Hepatocyte (in vitro differentiated cells): ENCODE data around the gene MLIP.

Source experiments
- EZH2 ChIP-seq: fragments of 200-600 bp; sonication (generic); IDR thresholded peaks from 2 replicates; pipeline ENCODE4 v1.6.1; 2016; ENCODE audit warnings: antibody characterized with exemption, mild to moderate bottlenecking, borderline replicate concordance
- TF ChIP-seq, protein P1 (sequence below): fragments of 200-600 bp; sonication (generic); IDR thresholded peaks from 2 replicates; pipeline ENCODE4 v1.5.1; 2016; ENCODE audit warnings: antibody characterized with exemption, mild to moderate bottlenecking; ENCODE audit not compliant: poor library complexity

DNA sequence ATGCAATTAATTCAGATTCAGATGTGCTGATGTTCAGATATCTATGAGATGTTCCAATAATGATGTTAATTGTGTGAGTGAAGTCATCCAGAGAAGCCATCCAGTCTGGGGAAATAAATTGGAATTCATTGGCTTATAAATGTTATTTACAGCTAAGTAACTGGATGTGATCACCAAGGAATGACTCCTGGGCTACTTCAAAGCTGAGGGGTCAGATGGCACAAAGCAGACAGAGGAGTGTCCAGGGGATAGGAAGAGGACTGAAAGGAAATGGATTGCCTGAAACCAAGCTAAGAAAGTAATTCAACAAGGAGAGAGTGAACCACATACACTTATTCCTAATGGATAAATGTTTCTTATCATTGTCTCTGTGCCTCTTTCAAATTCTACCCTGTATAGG lies 4.5 kb upstream of the MLIP start:
- TF ChIP-seq, protein P1, sequence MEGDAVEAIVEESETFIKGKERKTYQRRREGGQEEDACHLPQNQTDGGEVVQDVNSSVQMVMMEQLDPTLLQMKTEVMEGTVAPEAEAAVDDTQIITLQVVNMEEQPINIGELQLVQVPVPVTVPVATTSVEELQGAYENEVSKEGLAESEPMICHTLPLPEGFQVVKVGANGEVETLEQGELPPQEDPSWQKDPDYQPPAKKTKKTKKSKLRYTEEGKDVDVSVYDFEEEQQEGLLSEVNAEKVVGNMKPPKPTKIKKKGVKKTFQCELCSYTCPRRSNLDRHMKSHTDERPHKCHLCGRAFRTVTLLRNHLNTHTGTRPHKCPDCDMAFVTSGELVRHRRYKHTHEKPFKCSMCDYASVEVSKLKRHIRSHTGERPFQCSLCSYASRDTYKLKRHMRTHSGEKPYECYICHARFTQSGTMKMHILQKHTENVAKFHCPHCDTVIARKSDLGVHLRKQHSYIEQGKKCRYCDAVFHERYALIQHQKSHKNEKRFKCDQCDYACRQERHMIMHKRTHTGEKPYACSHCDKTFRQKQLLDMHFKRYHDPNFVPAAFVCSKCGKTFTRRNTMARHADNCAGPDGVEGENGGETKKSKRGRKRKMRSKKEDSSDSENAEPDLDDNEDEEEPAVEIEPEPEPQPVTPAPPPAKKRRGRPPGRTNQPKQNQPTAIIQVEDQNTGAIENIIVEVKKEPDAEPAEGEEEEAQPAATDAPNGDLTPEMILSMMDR, result no peak
- no peak for TF ChIP-seq EZH2
